ENCODE measurements around the gene CACNA2D3.

Gene CACNA2D3

DNA sequence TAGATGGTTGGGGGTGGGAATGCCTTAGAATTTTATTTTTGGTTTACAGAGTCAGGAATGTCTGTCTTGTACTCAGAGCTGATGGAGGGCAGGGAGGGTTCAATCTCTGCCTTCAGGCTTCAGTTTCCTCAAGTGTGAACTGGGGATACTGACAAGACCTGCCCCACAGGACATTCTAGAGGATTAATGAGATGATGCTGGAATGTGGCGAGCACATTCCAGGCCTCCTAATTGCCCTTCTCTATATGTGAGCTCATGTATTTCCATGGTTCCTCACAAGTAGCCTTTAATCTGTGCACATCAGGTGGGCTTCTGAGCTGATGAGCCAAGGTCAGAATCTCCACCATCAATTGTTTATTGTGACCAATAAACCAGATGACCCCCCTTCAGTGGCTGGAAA is 90.4 kb downstream of the CACNA2D3 start:
- DNase-seq (ENCODE audit: insufficient read length, low spot score) (no peak), FAIRE-seq (no peak)
- TF ChIP-seq, protein P1, sequence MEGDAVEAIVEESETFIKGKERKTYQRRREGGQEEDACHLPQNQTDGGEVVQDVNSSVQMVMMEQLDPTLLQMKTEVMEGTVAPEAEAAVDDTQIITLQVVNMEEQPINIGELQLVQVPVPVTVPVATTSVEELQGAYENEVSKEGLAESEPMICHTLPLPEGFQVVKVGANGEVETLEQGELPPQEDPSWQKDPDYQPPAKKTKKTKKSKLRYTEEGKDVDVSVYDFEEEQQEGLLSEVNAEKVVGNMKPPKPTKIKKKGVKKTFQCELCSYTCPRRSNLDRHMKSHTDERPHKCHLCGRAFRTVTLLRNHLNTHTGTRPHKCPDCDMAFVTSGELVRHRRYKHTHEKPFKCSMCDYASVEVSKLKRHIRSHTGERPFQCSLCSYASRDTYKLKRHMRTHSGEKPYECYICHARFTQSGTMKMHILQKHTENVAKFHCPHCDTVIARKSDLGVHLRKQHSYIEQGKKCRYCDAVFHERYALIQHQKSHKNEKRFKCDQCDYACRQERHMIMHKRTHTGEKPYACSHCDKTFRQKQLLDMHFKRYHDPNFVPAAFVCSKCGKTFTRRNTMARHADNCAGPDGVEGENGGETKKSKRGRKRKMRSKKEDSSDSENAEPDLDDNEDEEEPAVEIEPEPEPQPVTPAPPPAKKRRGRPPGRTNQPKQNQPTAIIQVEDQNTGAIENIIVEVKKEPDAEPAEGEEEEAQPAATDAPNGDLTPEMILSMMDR (IDR thresholded peaks at IDR 0.05; ENCODE audit: insufficient read depth, missing control alignments), result no peak

DNA sequence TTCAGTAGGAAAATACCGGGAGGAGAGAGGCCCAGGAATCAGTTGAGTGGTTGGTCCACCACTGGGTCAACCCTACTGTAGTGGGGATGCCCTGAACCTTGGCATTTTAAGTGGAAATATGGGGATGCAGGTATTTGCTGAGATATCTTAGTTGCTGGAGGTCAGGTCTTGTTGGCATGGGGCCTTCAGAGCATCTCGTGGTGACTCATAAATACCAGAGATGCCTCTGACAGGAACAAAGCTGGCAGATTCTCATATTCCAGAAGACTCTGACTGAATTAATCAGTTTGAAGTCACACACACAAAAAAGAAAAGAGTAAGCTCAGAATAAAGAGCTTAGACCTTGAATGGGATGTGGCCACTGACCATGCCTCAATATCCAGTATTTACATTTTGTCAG is 91.6 kb downstream of the CACNA2D3 start:
- FAIRE-seq, result no peak
- no peak for DNase-seq (ENCODE audit: insufficient read length, low spot score)
- TF ChIP-seq, protein P1 (IDR thresholded peaks at IDR 0.05; ENCODE audit: insufficient read depth, missing control alignments), result no peak

DNA sequence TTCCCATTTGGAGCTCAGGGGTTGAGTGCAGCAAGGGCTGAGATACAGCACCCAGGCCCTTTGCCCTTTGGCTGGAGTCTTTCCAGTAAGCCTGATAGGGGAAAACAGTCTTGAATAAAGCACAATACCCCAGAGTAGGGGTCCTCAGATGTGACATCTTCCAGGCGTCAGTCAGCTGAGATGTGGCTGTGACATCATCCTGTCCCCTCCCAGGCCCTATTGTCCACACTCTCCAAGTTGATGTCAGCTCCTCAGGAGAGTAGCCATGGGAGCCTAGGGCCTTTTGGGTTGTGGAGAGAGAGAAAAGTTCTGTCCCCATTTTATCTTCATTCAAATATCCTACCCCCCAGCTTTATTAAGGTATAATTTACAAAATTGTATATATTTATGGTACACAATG is 92.5 kb downstream of the CACNA2D3 start:
- TF ChIP-seq, protein P1 (IDR thresholded peaks at IDR 0.05; ENCODE audit: insufficient read depth, missing control alignments), result no peak
- FAIRE-seq, result no peak
- no peak for DNase-seq (ENCODE audit: insufficient read length, low spot score)

DNA sequence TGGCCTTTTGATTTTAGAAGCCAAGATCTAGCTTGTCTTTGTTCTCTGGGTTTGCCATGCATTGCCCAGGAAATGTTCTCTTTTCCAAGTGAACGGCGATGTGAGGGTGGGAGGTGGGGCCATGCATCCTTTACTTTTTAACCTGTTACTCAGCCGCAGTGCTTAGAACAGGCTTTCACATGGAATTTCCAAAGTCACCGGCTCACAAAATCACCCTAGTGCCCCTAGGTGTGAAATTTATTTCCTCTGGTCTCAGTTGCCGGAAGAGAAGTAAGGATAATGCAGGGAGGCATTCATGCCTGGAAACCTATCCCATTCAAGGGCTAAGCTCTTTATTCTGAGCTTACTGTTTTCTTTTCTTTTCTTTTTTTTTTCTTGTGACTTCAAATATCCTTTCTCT is 93.2 kb downstream of the CACNA2D3 start:
- FAIRE-seq (no peak), DNase-seq (ENCODE audit: insufficient read length, low spot score) (no peak)
- TF ChIP-seq, protein P1 (IDR thresholded peaks at IDR 0.05; ENCODE audit: insufficient read depth, missing control alignments), result no peak

DNA sequence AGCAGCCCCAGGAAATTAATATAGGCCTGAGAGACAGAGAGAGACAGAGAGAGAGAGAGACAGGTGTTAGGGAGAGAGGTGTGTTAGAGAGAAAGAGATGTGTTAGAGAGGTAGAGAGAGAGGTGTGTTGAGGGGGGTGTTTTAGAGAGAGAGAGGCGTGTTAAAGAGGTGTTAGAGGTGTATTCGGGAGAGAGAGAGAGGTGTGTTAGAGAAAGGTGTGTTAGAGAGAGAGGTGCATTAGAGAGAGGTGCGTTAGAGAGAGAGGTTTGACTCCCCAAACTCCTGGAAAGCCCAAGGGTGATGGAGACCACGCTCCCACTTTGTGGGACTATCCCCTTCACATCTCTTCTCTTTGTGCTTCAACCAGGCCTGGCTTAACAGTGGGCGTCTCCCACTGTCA is 95.5 kb downstream of the CACNA2D3 start:
- DNase-seq (ENCODE audit: insufficient read length, low spot score) (no peak), FAIRE-seq (no peak)
- TF ChIP-seq, protein P1 (IDR thresholded peaks at IDR 0.05; ENCODE audit: insufficient read depth, missing control alignments), result no peak

DNA sequence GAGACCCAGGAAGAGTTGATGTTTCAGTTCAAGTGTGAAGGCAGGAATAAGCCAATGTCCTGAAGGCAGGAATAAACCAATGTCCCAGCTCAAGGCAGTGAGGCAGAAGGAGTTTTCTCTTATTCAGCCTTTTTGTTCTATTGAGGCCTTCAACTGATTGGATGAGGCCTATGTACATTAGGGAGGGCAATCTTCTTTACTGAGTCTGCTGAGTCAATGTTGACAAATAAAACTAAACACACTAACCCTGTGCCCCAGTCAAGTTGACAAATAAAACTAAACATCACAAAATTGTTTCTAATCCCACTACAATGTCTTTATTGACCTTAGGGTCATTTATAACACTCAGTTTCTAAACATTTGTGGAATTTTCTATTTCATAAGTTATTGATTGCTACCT is 100.0 kb downstream of the CACNA2D3 start:
- TF ChIP-seq, protein P1 (IDR thresholded peaks at IDR 0.05; ENCODE audit: insufficient read depth, missing control alignments), result no peak
- FAIRE-seq (no peak), DNase-seq (ENCODE audit: insufficient read length, low spot score) (no peak)

DNA sequence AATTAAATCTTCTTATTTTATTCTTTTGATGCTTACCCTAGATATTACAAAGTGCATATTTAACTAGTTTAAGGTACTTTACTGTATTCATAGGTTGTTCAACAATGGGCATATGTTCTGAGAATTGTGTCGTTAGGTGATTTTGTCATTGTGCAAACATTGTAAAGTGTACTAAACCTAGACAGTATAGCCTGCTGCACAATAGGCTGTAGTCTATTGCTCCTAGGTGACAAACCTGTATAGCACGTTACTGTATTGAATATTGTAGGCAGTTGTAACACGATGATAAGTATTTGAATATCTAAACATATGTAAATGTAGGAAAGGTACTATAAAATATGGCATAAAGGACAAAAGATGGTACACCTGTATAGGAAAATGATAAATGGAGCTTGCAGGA is 100.7 kb downstream of the CACNA2D3 start:
- DNase-seq (ENCODE audit: insufficient read length, low spot score) (no peak), FAIRE-seq (peak; percentile 6)
- TF ChIP-seq, protein P1 (IDR thresholded peaks at IDR 0.05; ENCODE audit: insufficient read depth, missing control alignments), result no peak

All from D721Med (cell line).